ENCODE results near the gene ACKR1. TPM values are rescaled to one million over a fixed set of nuclear protein-coding genes. Genes with fewer than 3 reads are reported as not detected.

The ACKR1 gene
- total RNA-seq, 1 donor = not detected

DNA sequence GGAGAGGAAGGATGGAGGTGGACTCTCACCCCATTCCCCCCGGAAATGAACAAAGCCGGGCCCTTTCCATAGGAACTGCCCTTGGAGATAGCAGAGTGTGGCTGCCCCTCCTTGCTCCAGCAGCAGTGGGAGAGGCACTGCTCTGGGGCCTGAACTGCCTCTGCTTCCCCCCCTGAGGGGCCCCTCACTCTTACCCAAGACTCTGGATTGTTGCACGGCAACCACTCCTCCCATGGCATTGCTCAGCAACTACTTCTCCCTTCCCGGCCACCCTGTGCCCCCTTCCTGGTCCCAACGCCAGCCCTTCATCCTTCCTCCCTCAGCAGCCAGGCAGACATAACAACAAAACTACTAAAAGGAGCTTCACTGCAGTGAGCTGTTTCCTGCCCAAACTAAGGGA is 3.0 kb upstream of the ACKR1 start:
- Histone ChIP-seq H3K4me3 (ENCODE audit: low read length) (no peak overlapping the region), H3K4me1 (ENCODE audit: insufficient read depth, low read length) (peaks cover 11% of the 10 kb centered on the region), H3K9me3 (ENCODE audit: low read depth, low read length) (no peaks in the 10 kb centered on the region), H3K27me3 (ENCODE audit: insufficient read depth, low read length) (no peaks in the 10 kb centered on the region)

DNA sequence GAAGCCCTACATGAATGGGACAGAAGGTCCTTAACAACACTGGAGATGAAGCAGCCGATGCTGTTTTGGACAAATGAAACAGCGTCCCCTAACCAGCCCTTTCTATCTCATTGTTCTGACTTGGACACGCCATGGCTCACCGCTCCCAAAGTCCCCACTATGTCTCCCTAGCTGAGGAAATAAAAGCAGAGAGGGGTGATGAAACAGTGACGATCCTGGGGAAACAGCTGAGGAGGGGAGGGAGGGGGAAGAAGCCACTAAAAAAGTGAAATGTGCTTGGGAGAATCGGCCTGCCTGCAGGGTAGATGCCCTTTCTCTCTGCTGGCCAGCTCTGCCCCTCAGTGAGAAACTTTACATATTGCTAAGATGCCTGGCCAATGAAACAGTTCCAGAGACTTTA is 1.1 kb upstream of the ACKR1 start:
- H3K4me1 ChIP-seq (ENCODE audit: insufficient read depth, low read length) = peaks cover 11% of the 10 kb centered on the region
- H3K4me3 ChIP-seq (ENCODE audit: low read length) = no peak overlapping the region
- H3K9me3 ChIP-seq (ENCODE audit: low read depth, low read length) = no peaks in the 10 kb centered on the region
- peaks cover 3% of the 10 kb centered on the region for H3K27me3 ChIP-seq (ENCODE audit: insufficient read depth, low read length)

DNA sequence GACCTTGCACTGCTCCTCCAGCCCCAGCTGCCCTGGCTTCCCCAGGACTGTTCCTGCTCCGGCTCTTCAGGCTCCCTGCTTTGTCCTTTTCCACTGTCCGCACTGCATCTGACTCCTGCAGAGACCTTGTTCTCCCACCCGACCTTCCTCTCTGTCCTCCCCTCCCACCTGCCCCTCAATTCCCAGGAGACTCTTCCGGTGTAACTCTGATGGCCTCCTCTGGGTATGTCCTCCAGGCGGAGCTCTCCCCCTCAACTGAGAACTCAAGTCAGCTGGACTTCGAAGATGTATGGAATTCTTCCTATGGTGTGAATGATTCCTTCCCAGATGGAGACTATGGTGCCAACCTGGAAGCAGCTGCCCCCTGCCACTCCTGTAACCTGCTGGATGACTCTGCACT is 550 bp downstream of the ACKR1 start:
- Histone ChIP-seq H3K27me3 (ENCODE audit: insufficient read depth, low read length) (peaks cover 3% of the 10 kb centered on the region), H3K9me3 (ENCODE audit: low read depth, low read length) (no peaks in the 10 kb centered on the region), H3K4me1 (ENCODE audit: insufficient read depth, low read length) (peaks cover 11% of the 10 kb centered on the region), H3K4me3 (ENCODE audit: low read length) (no peak overlapping the region)

DNA sequence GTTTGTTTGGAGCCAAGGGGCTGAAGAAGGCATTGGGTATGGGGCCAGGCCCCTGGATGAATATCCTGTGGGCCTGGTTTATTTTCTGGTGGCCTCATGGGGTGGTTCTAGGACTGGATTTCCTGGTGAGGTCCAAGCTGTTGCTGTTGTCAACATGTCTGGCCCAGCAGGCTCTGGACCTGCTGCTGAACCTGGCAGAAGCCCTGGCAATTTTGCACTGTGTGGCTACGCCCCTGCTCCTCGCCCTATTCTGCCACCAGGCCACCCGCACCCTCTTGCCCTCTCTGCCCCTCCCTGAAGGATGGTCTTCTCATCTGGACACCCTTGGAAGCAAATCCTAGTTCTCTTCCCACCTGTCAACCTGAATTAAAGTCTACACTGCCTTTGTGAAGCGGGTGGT is 1.4 kb downstream of the ACKR1 start:
- peaks cover 10% of the 10 kb centered on the region for H3K4me1 ChIP-seq (ENCODE audit: insufficient read depth, low read length)
- no peak overlapping the region for H3K4me3 ChIP-seq (ENCODE audit: low read length)
- H3K27me3 ChIP-seq (ENCODE audit: insufficient read depth, low read length) = peaks cover 10% of the 10 kb centered on the region
- no peaks in the 10 kb centered on the region for H3K9me3 ChIP-seq (ENCODE audit: low read depth, low read length)

DNA sequence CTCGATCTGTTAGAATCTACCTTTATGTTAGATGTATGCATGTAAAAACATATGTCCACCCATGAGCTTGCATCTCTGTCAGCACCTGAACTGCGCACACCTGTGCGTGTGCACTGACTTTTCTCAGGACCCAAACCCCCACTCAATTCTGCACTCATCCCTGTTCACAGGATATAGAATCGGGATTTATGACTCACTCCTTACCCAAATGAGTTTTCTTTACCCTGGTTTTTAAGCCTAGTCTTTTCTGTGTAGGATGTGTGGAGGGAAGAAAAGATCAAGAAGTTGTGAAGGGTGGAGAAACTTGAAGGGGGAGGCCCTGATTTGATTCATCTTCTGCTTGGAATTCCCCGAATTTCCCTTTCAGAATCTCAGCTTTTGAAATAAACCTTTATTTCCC is 2.4 kb downstream of the ACKR1 start:
- H3K4me1 ChIP-seq (ENCODE audit: insufficient read depth, low read length) = peaks cover under 1% of the 10 kb centered on the region
- H3K4me3 ChIP-seq (ENCODE audit: low read length) = no peak overlapping the region
- H3K9me3 ChIP-seq (ENCODE audit: low read depth, low read length) = no peaks in the 10 kb centered on the region
- H3K27me3 ChIP-seq (ENCODE audit: insufficient read depth, low read length) = peaks cover 16% of the 10 kb centered on the region

GRCh38 chr1:159207774-159208173 is 3.1 kb downstream of the ACKR1 start:
- Histone ChIP-seq H3K4me3 (ENCODE audit: low read length) (no peak overlapping the region), H3K4me1 (ENCODE audit: insufficient read depth, low read length) (no peaks in the 10 kb centered on the region), H3K27me3 (ENCODE audit: insufficient read depth, low read length) (peaks cover 16% of the 10 kb centered on the region), H3K9me3 (ENCODE audit: low read depth, low read length) (no peaks in the 10 kb centered on the region)

- H3K4me1 ChIP-seq (ENCODE audit: insufficient read depth, low read length) = no peaks in the 10 kb centered on the region
- peaks cover 16% of the 10 kb centered on the region for H3K27me3 ChIP-seq (ENCODE audit: insufficient read depth, low read length)
- H3K4me3 ChIP-seq (ENCODE audit: low read length) = no peak overlapping the region
- no peaks in the 10 kb centered on the region for H3K9me3 ChIP-seq (ENCODE audit: low read depth, low read length)
Observed at GRCh38 chr1:159208175-159208825, 3.6 kb downstream of the ACKR1 start.

GRCh38 chr1:159209061-159209460 is 4.4 kb downstream of the ACKR1 start:
- Histone ChIP-seq H3K9me3 (ENCODE audit: low read depth, low read length) (no peaks in the 10 kb centered on the region), H3K4me3 (ENCODE audit: low read length) (no peak overlapping the region), H3K27me3 (ENCODE audit: insufficient read depth, low read length) (peaks cover 16% of the 10 kb centered on the region), H3K4me1 (ENCODE audit: insufficient read depth, low read length) (no peaks in the 10 kb centered on the region)

- no peaks in the 10 kb centered on the region for H3K9me3 ChIP-seq (ENCODE audit: low read depth, low read length)
- H3K4me1 ChIP-seq (ENCODE audit: insufficient read depth, low read length) = no peaks in the 10 kb centered on the region
- peaks cover 16% of the 10 kb centered on the region for H3K27me3 ChIP-seq (ENCODE audit: insufficient read depth, low read length)
- H3K4me3 ChIP-seq (ENCODE audit: low read length) = no peak overlapping the region
Observed at GRCh38 chr1:159211331-159212136, 6.9 kb downstream of the ACKR1 start.

DNA sequence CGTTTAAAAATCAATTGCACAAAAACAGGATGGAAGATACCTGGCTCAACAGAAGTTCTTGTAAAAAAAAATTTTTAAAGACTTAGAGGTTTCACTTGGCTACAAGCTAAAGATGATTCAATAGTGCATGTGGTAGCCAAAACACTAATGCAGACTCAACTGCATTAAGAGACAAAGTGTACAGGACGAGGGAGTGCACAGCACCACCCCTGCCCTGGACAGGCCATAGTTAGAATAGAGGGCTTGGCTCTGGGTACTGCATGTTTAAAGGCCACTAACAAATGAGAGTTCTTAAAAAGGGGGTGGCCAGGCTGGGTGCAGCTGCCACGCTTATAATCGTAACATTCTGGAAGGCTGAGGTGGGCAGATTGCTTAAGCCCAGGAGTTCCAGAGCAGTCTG is 7.9 kb downstream of the ACKR1 start:
- Histone ChIP-seq H3K9me3 (ENCODE audit: low read depth, low read length) (no peaks in the 10 kb centered on the region), H3K4me3 (ENCODE audit: low read length) (no peak overlapping the region), H3K27me3 (ENCODE audit: insufficient read depth, low read length) (peaks cover 16% of the 10 kb centered on the region), H3K4me1 (ENCODE audit: insufficient read depth, low read length) (no peaks in the 10 kb centered on the region)

DNA sequence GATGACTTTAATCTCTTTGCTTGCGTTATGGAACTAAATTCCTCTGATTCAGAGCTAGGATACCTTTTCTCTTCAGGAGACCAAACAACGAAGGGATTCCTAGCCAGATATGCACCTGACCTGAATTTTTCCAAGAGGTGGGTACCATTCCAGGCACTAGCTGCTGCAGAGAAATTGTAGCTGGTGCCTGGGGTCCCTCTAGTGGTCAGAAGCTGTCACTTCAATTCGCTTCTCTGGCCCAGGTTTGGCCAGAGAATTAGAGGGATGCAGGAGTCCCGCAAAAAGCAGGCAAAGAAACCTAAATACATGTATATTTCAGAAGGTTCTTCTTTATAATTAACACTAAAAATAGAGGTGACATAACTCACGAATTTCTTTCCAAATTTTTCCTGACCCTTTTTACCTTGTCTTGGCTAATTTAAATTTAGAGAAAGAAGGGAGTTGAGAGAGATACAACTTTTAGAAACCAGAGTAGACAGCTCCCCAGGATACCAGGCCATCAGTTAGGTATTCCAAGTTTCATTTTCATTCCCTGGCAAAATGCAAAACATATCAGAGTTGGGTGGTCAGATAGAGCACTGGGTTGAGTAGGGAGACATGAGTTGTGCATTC is 9.6 kb downstream of the ACKR1 start:
- H3K4me1 ChIP-seq (ENCODE audit: insufficient read depth, low read length) = no peaks in the 10 kb centered on the region
- no peak overlapping the region for H3K4me3 ChIP-seq (ENCODE audit: low read length)
- H3K9me3 ChIP-seq (ENCODE audit: low read depth, low read length) = no peaks in the 10 kb centered on the region
- H3K27me3 ChIP-seq (ENCODE audit: insufficient read depth, low read length) = peaks cover 13% of the 10 kb centered on the region

GRCh38 chr1:159218649-159219636 is 14.3 kb downstream of the ACKR1 start:
- no peaks in the 10 kb centered on the region for H3K4me1 ChIP-seq (ENCODE audit: insufficient read depth, low read length)
- H3K9me3 ChIP-seq (ENCODE audit: low read depth, low read length) = no peaks in the 10 kb centered on the region
- H3K27me3 ChIP-seq (ENCODE audit: insufficient read depth, low read length) = no peaks in the 10 kb centered on the region
- no peak overlapping the region for H3K4me3 ChIP-seq (ENCODE audit: low read length)

DNA sequence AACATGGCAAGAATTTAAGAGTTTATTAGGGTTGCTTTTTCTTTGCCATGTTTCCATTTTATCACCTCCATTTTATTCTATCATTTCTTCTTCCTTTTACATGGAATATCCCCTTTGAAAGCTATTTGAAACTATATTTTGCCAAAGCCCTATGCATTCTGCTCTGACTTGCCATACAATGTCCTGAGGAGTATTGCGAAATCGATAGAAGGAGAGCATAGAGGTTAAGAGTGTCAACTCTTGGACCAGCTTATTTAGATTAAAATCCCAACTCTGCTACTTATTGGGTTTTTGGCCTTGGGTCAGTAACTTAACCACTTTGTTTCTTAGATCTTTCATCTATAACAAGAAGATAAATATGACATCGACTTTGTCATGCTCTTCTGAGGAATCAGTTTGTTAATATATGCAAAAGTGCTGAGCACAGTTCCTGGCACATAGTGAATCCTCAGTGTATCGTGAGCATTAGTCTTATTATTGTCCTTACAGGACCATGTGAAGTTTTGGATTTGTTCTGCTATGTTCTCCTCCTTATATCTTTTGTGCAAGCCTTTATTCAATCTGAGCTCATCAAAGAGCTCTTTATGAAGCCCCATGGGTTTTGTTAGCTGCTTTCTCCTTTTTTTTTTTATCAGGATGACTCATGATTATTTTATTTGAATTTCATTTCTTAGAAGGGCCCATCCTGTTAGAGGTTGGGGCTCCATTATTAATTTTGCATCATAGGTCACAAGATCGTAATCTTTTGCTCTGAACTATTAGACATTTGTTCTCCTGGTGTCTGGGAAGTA is 17.6 kb downstream of the ACKR1 start:
- Histone ChIP-seq H3K9me3 (ENCODE audit: low read depth, low read length) (no peaks in the 10 kb centered on the region), H3K4me3 (ENCODE audit: low read length) (no peak overlapping the region), H3K27me3 (ENCODE audit: insufficient read depth, low read length) (no peaks in the 10 kb centered on the region), H3K4me1 (ENCODE audit: insufficient read depth, low read length) (no peaks in the 10 kb centered on the region)

GRCh38 chr1:159223004-159223403 is 18.3 kb downstream of the ACKR1 start:
- H3K9me3 ChIP-seq (ENCODE audit: low read depth, low read length) = no peaks in the 10 kb centered on the region
- no peaks in the 10 kb centered on the region for H3K4me1 ChIP-seq (ENCODE audit: insufficient read depth, low read length)
- H3K4me3 ChIP-seq (ENCODE audit: low read length) = no peak overlapping the region
- no peaks in the 10 kb centered on the region for H3K27me3 ChIP-seq (ENCODE audit: insufficient read depth, low read length)
